HG02970 (cell line): ENCODE results near the gene ULBP1.
"Not testable (repeated sequence)": the region's sequence is repeated elsewhere in the genome, so short reads cannot be mapped to it uniquely, and the experiment has no call there.

ENCODE experiments used
- ATAC-seq: cut with Tn5 transposase; IDR thresholded peaks from one replicate; pipeline ENCODE4 v1.9.1; 2021; ENCODE audit warnings: mild to moderate bottlenecking, moderate library complexity, moderate number of reproducible peaks; ENCODE audit not compliant: unreplicated experiment, low FRiP score

Gene ULBP1

DNA sequence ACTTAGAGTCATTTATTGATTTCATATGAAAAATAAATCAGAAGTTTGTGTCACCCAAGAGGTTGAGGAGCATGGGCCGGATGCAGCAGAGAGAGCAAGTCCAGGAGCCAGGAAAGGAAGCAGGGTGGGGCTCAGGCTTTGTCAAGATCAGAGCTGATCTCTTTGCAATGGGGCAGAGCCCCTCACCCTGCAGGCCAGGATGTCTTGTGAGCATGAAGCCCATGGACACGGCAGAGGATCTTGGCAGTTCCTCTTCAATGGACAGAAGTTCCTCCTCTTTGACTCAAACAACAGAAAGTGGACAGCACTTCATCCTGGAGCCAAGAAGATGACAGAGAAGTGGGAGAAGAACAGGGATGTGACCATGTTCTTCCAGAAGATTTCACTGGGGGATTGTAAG lies 5.2 kb downstream of the ULBP1 start:
- ATAC-seq, result not testable (repeated sequence)

DNA sequence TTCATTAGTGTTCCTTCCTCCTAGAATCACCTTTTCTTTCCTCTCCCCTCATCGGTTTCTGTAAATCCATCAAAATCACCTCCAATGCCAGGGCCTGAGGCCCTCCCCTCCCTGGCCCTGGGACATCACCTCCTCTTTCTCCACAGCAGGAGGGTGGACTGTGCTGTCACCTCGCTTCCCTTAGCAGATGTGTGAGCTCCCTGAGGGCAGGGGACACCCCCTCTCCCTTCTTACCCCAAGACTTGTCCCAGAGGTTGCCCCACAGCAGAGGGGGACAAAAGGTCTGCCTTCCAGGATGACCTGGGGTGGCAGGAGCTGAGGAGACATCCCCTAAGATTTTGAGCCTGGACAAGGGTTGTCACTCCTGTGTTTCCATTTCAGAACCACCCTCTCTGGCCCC lies 5.9 kb downstream of the ULBP1 start:
- no peak for ATAC-seq

DNA sequence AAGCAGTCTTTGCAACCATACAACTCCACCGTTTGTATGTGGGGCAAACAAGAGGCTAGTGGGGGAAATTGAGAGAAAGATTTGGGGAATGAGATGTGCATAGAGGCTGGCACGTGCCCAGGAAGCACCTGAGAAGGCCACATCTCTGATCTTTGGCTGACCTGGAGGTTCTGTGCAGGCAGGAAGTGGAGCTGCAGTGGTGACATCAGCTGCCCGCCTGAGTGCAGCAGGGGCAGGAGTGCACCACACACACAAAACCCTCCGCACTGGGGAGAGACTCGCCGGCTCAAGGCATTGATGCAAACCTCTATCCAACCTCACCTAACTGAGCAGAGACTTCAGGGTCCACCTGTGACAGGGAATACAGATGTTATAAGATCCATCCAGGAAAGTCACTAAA lies 10.7 kb downstream of the ULBP1 start:
- not testable (repeated sequence) for ATAC-seq

DNA sequence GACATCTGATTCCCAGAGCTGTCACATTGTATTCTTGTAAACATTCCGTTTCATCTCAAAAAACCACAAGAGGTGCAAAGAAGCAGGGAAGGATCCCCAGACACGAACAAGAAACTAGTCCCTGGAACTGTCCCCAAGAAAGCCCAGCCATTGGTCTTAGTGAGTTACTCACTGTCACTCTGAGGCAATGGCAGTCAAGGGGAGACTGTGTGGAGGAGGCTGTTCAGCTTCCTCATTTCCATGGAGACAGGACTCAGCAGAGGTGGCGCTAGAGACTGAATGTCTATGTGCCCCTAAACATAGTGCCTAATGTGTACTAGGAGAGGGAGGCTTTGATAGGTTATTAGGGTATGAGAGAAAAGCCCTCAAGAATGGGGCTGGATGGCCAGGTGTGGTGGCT lies 11.1 kb downstream of the ULBP1 start:
- no peak for ATAC-seq

DNA sequence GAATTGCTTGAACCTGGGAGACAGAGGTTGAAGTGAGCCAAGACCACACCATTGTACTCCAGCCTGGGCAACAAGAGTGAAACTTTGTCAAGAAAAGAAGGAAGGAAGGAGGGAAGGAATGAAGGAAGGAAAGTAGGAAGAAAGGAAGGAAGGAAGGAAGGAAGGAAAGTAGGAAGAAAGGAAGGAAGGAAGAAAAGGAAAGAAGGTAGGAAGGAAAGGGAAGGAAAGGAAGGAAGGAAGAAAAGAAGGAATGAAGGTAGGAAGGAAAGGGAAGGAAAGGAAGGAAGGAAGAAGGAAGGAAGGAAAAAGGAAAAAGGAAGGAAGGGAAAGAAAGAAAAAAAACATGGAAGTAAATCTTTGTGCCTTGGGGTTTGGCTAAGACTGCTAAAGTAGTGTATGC lies 11.7 kb downstream of the ULBP1 start:
- ATAC-seq, result no peak

DNA sequence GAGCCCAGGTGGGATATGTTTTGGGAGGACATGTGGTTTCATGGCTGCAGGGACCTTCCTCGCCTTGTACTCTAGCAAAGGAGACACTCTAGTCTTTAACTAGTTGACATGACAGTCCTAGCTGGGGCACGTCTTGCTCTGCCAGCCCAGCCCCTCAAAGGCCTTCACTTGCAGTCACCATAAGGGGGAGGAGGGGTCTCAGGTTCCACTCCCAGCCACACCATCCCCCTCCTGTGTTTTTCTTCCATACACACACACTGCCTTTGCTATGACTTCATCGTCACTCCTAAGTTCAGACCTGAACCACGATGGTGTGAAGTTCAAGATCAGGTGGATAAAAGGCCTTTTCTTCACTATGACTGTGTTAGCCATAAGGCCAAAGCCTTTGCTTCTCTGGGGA lies 13.5 kb downstream of the ULBP1 start:
- ATAC-seq, result no peak

DNA sequence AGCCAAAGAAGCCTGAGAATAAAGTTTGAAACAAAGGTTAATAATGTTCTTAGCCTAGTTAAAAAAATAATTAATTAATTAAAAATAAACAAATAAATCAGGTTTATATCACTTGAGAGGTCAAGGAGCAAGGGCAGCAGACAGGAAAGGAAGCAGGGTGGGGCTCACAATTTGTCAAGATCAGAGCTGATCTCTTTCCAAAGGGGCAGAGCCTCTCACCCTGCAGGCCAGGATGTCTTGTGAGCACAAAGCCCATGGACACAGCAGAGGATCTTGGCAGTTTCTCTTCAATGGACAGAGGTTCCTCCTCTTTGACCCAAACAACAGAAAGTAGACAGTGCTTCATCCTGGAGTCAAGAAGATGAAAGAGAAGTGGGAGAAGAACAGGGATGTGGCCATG lies 14.9 kb downstream of the ULBP1 start:
- ATAC-seq, result no peak

DNA sequence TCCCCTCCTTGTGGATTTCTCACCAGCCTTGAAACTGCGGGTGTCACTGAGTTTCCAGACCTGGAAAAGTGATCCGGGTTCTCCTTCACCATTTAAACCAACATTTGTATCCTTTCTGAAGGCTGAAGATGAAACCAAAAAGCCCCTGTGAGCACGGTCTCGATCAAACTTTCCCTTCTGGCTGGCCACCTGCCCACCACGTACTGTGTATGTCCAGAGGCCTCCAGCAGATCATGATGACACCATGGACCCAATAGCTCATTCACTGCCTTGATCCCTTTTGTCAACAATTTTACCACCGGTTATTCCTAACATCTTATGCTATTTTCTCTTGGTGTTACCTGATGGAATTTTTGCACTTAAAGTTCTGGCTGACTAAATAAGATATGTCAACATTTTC lies 15.6 kb downstream of the ULBP1 start:
- no peak for ATAC-seq

DNA sequence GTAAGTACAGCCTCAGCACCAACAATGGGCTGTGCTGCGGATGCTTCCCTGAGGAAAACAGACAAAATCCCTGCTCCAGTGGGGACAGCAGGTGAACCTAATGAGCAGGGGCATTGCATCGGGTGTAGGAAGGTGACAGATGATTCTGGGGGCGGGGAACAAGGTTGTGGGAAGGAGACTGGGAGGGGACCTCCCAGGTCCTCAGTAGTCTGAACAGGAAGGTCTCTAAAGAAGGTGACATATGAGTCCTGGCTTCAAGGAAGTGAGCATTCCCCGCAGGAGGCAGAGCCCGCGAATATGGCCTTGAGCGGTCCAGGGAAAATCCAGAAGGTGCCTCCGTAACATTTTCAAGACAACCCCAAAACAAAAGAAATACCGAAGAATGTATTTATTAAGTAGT lies 19.4 kb downstream of the ULBP1 start:
- ATAC-seq, result no peak

DNA sequence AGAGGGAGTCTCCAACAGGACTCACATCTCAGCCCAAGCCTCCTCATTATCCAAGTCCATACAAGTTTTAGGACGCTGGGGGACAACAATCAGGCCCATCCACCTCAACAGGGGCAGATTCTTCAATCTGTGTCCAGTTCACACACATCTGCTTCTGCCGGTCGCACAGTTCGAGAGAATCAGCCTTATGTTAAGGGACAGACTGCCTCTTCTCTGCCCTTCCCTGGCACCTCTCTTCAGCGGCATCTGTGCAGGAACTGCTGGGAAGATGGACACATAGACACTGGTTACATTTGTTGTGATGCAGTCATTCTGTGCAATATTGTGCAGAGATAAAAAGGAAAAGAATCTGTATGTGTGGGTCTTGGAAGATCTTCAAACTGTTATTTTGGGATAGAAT lies 21.0 kb downstream of the ULBP1 start:
- ATAC-seq, result no peak

DNA sequence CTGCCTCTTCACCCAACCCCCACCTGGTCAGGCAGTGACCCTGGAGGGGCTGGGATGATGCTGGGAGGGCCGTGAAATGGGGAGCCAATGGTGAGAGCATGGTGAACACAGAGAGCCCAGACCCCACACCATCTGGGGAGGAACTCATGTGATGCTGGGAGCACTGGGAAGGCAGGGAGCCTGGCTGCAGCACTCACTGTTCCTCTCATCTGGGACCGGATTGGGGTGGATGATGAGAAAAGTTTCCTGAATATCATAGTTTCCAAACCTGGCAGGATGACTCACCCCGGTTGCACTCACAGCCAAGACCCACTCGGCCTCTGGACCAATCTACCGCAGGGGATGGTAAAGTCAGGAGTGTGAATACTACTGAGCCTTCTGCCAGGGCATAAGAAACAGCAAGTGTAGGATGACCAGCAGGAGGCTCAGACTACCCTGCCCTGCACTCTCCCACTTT lies 21.8 kb downstream of the ULBP1 start:
- ATAC-seq, result no peak

DNA sequence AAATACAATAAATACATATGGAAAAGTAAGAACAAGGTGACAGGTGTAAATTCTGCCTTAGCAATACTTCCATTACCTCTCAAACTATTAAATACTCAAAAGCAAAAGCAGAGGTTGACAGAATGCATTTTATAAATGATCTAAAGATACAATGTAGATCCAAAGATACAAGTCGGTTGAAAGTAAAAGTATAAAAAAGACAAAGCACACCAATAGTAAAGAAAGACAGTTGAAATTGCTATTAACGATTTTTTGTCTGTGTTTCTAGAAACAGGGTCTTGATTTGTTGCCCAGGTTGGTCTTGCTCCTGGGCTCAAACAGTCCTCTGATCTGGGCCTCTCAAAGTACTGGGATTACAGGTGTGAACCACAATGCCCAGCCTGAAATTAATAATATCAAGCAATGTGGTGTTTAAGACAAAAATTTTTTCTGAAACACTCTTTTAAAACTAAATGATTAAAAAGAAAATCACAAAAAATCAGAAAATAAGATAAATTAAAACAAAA lies 23.9 kb downstream of the ULBP1 start:
- no peak for ATAC-seq

DNA sequence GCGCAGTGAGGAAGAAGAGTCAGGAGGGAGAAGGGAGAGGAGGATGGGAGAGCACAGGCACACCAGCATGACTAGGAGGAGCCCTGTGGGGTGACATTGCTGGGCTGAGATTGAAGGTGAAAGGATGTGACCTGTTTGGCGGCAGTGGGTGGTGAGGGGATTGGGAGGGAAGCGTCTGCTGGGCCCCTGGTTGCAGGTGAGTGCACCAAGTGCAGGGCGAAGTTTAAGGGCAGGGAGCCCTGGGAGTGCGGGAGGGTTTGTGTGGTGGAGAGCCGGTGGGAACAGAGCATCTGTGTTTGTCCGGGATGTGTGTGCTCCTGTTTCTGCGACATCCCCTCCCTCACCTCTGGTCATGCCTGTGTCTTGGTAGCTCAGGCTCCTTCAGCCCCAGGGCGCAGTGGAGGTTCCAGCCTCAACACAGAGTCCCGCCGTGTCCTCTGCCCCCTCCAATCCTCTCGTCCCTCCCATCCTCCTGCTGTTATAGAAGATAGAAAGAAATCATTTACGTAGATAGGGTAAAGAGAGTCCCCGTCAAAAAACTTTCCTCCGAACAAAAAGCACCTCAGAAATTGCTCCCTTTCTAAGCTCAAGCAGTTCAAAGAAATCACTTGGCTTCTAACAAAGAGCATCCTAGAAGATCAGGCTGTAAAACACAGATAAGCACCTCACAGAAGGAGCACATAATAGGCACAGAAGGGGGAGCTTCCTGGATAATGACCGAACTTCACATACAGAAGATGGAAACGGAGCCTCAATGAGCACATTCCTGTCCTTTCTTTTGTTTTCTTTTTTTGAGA lies 25.0 kb downstream of the ULBP1 start:
- ATAC-seq, result no peak

DNA sequence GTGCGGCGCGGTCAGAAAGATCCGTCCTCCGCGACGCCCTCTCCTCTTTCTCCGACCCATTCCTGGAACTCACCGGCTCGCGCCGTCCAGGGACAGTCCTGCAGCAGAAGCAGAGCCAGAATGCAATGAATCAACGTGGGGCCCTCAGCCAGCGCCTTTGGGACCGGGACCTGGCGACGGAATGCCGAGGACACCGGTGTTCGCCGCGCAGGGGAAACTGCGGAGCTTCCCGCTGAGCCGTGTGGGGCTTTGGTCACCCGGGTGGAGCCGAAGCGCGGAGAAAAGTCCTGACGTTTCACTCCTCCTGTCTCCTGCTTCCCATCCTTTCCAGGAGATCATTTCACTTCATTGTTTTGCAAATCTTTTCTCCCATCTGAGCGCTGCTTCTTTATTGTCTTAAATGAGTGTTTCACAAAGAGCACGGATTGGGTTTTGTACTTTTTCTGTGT lies 26.5 kb downstream of the ULBP1 start:
- ATAC-seq, result no peak

DNA sequence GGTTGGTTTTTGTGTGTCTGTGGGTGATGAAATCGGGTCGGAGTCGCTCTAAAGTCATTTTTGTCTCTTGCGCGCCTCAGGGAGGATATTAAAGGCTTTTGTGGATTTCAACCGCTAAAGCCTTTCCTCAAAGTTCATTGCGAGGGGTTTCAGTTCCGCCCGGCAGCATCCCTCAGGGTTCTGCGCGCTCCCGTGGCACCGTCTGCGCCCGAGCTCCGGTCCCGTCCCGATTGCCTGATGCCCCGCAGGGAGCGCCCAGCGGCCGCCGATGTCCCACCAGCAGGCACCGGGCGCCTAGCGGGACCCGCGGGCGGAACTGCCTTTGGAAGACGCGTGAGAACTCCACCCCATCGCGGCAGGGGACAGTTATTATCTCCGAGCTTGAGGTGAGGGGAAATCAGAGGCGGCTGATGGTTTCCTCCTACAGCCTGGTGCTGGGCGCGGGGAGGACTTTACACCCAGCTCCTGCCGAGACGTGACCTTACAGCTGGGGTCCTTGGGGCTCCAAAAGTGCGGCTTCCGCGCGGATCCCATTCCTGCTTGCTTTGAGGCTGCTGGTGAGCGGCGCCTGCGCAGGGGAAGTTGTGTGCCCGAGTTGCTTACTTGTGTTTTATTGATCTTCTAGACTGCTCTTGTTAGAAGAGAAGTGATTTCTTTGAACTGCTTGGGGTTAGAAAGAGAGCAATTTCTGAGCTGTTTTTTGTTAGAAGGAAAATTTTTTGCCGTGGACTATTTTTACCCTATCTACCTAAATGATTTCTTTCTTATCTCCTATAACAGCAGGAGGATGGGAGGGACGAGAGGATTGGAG lies 27.1 kb downstream of the ULBP1 start:
- ATAC-seq, result no peak

DNA sequence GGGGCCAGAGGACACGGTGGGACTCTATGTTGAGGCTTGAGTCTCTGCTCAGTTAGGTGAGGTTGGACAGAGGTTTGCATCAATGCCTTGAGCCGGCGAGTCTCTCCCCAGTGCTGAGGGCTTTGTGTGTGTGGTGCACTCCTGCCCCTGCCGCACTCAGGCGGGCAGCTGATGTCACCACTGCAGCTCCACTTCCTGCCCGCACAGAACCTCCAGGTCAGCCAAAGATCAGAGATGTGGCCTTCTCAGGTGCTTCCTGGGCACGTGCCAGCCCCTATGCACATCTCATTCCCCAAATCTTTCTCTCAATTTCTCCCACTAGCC lies 27.7 kb downstream of the ULBP1 start:
- not testable (repeated sequence) for ATAC-seq

DNA sequence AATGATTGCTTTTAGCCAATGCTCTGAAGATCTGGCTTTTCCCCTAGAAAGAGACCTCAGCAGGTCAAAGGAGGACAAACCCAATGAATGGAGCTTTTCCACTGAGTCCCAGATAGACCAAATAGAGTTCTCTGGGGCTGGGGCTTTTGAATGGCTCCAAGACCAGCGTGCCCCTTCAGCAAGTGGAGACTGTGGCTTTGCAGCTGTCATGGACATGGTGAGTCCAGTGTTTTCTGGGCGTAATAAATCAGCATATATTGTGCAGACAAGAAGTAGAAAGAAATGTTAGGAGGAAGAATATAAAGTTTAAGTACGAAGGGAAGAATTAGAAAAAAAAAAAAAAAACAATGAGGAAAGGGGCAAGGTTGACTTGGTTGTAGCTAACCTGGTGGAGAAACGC lies 28.1 kb downstream of the ULBP1 start:
- ATAC-seq, result no peak

DNA sequence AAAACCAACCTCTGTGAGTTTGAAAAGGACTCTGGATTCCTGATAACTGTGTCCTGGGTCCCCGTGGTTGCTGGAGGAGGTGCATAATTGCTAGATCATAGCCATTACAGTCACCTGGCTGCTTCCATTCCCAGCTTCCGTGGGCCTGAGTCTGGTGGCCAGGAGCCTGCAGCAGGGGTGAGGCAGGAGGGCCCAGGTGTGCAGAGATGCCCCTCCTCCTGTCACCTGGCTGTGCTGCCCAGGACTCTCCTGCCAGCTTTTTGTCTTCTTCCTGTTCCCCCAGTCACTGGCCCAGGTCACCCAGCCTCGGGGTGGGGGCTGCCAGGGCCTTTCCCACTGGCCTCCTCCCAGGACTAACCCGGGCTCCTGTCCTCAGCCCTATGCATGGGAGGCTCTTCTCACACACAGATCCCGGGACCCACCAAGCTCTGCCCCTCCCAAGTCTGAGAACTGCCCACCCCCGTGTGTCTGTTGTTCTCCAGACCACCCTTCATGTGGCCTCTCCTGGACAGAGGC lies 31.6 kb downstream of the ULBP1 start:
- no peak for ATAC-seq

DNA sequence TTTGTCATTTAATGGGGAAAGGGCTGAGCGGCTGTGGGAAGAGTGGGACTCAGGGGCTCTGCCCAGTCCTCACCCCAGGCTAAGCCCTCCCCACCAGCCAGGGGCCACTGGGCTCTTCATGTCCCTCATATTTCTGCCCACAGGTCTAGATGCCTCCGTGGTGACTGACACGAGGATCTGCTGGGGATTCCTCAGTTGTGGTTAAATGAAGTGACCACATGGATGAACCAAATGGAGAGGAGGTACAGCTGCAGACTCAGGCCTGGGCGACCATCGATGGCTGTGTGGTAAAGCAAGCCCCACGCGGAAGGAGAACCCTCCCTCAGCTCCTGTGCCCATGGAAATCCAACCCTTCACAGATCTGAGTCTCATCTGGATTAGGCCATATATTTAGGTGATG lies 32.2 kb downstream of the ULBP1 start:
- ATAC-seq, result no peak

DNA sequence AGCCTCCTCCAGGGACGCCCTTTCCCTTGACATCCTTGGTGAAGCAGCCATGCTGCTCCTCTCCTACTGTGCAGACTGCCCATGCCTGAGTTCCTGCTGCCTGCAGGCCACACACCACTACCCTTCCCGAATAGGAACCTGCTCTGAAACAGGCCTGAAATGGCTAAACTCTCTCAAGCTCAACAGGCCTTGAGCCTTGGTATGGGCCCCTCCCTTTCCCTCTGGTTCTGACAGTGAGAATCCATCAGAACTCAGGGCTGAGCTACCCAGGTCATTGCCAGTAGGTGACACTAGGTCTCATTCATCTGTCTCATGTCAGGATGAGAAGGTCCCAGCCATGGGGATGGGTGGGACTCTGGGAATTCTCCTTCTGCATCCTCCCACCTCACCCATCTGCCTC lies 35.9 kb downstream of the ULBP1 start:
- ATAC-seq, result no peak

DNA sequence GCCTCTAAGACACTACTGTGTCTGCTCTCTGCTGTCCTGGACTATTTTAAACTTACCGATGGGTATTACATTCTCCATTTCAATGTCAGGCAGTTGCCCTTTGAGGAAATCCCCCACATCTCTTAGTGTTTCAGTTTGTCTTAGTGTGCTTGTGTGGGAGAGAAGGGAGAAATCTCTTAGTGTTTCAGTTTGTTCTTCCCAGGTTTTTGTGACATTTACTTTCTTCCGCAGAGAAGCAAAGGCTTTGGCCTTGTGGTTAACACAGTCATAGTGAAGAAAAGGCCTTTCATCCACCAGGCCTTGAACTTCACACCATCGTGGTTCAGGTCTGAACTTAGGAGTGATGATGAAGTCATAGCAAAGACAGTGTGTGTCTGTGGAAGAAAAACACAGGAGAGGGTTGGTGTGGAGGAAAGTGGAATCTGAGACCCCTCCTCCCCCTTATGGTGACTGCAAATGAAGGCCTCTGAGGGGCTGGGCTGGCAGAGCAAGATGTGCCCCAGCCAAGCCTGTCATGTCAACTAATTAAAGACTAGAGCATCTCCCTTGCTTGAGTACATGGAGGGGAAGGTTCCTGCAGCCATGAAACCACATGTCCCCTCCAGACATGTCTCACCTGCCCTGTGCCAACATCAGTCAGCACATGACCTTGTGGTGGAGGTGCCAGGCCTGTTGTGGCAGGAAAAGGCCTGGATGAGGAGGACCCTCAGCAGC lies 37.7 kb downstream of the ULBP1 start:
- no peak for ATAC-seq
